Suppressor macrophage treated with lipopolysaccharide for 1 hour (primary cell): ENCODE data around the gene PPP4R3A.
"Not testable (repeated sequence)": the region's sequence is repeated elsewhere in the genome, so short reads cannot be mapped to it uniquely, and the experiment has no call there.

Experiments
- DNase-seq, 3 donors: peaks; one replicate each; pipeline ENCODE4 v3.0.0-alpha.2; 2020 to 2022

Gene PPP4R3A

GRCh38 chr14:91510171-91511042, at the start of gene PPP4R3A:
TSS of gene PPP4R3A (minus strand) at chr14:91510310. CDS start at chr14:91509647, 663 bp downstream.
- peak; percentile 95 to 97 (median 97) for DNase-seq

GRCh38 chr14:91555531-91555930, 45.4 kb upstream of the PPP4R3A start:
- no peak for DNase-seq

DNA sequence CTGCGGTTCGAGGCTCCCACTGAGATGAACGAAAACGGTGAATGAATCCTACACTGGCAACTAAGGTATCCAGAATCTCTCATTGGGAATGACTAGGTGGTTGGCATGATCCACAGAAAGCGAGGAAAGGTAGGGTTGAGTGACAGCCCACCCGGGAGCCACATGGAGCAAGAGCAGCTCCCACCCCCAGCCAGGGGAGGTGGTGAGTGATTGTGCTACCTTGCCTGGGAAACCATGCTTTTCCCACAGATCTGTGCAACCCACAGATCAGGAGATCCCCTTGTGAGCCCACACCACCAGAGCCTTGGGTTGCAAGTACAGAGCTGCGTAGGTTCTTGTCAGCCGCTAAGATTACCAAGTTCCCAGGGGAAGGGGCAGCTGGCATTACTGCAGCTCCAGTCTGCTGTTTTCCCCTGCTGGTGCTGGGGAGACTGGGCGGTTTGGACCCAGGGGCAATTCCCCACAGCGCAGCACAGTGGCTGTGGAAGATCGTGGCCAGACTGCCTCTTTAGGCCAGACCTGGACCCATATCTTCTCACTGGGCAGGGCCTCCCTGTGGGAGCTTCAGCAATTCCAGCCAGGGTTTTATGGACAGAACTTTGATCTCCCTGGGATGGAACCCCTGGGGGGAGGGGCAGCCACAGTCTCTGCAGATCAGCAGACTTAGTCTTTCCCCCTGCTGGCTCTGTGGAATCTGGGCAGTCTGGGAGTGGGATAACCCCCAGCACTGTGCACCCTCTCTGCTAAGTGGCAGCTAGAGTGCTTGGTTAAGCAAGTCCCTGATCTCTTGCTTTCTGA, 44.6 kb upstream of the PPP4R3A start:
- DNase-seq: no peak

- DNase-seq: no peak
Observed at GRCh38 chr14:91548108-91548507, 38.0 kb upstream of the PPP4R3A start.

GRCh38 chr14:91545946-91546716, 36.0 kb upstream of the PPP4R3A start:
- no peak for DNase-seq

GRCh38 chr14:91545204-91545603, 35.1 kb upstream of the PPP4R3A start:
- no peak for DNase-seq

DNA sequence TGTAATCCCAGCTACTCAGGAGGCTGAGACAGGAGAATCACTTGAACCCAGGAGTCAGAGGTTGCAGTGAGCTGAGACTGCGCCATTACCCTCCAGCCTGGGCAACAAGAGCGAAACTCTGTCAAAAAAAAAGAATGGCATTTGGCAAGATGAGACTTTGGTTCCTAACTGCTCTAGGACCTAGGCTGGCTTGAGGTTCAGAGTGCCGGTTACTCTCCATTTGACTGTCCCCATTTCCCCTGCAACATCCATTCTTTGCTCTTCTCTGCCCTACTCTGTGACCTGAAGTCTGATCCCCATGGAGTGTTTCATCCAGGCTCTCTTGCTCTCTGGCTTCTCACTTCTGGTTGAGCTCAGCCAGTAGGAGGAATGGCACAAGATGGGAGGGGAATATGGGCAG, 26.2 kb upstream of the PPP4R3A start:
- DNase-seq: no peak

- DNase-seq: not testable (repeated sequence)
Observed at GRCh38 chr14:91534059-91534458, 23.9 kb upstream of the PPP4R3A start.

DNA sequence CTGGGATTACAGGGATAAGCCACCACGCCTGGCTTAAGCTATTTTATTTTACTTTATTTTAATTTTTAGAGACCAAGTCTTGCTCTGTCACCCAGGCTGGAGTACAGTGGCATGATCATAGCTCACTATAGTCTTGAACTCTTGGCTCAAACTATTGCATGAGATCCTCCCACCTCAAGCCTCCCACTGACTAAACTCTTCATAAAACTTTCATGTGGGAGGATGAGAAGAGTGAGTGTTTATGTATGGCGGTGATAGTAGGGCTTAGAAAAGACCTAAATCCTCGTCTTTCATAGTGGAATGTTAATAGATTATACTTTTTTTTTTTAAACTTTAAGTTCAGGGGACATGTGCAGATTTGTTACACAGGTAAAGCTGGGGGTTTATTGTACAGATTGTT, 23.5 kb upstream of the PPP4R3A start:
- DNase-seq: no peak

GRCh38 chr14:91523972-91524371, 13.9 kb upstream of the PPP4R3A start:
- no peak for DNase-seq

DNA sequence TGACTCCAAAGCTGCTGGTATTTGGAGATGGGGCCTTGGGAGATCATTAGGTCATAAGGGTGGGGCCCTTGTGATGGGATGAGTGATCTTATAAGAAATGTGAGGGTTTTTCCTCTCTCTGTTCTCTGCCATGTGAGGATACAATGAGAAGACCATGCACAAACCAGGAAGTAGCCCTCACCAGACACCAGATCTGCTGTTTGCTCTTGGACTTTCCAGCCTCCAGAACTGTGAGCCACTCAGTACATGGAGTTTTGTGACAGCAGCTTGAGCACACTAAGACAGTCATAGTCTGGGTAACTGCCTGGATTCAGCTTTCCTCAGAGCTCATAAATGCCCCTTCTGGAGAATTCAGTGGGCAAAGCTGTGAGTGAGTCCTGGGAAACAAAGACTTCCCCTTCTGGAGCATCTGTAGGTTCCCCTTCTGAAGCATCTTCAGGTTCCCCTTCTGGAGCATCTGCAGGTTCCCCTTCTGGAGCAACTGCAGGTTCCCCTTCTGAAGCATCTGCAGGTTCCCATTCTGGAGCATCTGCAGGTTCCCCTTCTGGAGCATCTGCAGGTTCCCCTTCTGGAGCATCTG, 11.0 kb upstream of the PPP4R3A start:
- DNase-seq: peak; percentile 67 to 81 (median 68)

DNA sequence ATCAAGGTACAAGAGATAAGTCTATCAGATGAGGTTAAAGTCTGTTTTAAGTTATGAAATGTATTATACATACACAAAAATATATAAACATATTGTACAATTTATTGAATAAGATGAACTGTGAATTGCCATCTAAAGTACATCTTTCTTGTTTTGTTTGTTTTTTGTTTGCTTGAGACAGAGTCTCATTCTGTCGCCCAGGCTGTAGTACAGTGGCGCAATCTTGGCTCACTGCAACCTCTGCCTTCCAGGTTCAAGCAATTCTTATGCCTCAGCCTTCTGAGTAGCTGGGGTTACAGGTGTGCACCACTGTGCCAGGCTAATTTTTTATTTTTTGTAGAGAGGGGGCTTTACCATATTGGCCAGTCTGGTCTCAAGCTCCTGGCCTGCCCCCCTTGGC, 10.0 kb upstream of the PPP4R3A start:
- no peak for DNase-seq

GRCh38 chr14:91519239-91520036, 9.3 kb upstream of the PPP4R3A start:
- no peak for DNase-seq

- peak; percentile 15 to 65 (median 55) for DNase-seq
Observed at GRCh38 chr14:91516663-91517388, 6.7 kb upstream of the PPP4R3A start.

DNA sequence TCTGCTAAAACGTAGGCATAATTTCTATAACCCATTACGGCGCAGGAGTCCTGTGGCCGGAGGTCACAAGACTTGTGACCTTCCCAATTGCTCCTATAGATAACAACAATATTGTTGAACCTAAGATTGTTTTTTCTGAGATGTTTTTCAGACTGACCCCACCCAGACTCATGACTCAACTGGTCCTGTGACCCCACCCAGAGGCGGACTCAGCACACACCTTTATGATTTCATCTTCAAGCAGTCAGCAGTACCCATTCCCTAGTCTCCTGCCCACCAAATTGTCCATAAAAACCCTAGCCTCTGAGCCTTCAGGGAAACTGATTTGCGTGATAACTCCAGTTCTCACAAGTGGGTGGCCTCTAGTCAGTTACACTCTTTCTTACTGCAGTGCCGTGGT, 5.9 kb upstream of the PPP4R3A start:
- DNase-seq: no peak

DNA sequence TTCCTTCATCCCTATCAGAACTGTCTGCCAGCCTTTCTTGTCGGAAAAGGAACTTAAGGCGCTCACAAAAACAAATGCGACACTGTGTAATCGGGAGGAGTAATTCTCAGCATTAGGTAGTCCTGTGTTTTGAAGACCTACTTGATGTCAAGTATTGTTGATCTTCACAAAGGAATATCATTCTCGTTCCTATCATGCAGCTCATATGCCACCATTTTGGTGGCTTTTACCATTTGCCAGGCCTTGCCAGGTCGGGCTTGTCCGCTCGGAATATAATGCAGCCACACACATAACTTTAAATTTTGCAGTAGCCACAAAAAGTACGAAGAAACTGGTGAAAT, 903 bp upstream of the PPP4R3A start:
- DNase-seq: no peak

DNA sequence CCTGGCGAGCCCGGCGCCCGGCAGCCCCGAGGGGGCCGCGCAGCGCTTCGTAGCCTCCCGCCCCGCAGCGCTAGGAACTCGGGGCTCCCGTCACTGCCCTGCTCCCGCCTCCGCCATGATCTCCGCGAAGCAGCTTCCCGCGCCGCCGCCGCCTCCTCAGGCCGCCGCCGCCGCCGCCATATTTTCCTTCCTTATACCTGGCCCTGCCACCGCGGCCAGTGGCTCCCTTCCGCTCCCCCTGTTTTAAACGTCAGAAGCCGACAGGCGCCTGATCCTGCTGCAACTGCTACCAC, 286 bp downstream of the PPP4R3A start:
- DNase-seq: peak; percentile 76 to 88 (median 76)

- peak; percentile 29 to 35 (median 30) for DNase-seq
Observed at GRCh38 chr14:91509083-91509877, 830 bp downstream of the PPP4R3A start.

GRCh38 chr14:91508105-91508504, 2.0 kb downstream of the PPP4R3A start:
- DNase-seq: no peak

DNA sequence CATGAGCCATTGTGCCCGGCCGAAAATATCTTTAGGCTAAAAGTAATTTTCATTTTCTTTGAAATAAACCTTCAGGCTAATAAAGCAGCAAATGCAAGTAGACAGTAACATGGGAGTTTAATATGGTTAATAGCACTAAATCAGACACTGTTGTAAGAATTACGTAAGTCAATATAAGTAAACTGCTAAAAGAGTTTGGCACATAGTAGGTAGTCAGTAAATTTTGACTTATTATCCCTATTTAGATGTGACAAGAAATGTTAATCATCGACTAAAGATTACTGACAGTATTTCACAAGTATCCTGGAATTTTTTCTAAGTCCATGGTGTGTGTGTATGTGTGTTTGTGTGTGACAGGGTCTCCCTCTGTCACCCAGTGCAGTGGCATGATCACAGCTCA, 3.9 kb downstream of the PPP4R3A start:
- DNase-seq: peak in 1 of 3 donors; percentile 22
